ENCODE results near the gene SBF2.

Gene SBF2

DNA sequence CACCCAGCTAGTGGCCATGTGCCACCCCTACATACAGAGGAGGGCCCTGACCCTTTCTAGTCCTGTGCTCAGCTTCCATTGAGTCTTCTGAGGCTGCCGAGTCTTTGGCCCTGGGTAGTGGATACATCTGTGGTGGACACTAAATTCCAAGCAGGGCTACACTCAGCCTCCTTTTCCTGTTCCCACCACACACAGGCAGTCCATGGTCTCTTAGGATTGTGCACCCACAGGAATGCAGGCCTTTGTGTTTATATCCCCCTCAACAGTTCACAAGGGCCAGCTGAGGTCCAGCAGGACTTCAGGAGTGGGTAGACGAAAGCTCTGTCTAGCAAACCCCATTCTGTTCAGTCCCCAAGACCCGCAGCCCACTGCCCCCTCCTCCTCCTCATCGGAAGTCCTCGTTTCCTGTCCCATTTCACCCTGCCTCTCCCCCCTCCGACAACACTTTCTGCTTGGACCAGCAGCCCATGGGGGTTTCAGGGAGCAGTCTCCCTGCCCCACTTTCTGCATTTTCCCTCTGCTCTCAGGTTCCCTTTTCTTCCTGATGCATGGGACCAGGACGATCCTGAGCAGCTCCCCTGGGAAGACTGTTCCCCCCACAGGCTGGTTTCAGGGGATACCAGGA is 538.3 kb downstream of the SBF2 start:
- no peak for TF ChIP-seq TARDBP (IDR thresholded peaks at IDR 0.05)
- TF ChIP-seq ELF4 (IDR thresholded peaks at IDR 0.05), result no peak
- TF ChIP-seq FOXK2 (IDR thresholded peaks at IDR 0.05), result no peak
- no peak for TF ChIP-seq L3MBTL2 (conservative IDR thresholded peaks at IDR 0.05)
- TF ChIP-seq ZNF384 (IDR thresholded peaks at IDR 0.05), result no peak
- TF ChIP-seq SUZ12 (IDR thresholded peaks at IDR 0.05), result no peak
- TF ChIP-seq NFRKB (IDR thresholded peaks at IDR 0.05), result no peak
- TF ChIP-seq, protein P1, sequence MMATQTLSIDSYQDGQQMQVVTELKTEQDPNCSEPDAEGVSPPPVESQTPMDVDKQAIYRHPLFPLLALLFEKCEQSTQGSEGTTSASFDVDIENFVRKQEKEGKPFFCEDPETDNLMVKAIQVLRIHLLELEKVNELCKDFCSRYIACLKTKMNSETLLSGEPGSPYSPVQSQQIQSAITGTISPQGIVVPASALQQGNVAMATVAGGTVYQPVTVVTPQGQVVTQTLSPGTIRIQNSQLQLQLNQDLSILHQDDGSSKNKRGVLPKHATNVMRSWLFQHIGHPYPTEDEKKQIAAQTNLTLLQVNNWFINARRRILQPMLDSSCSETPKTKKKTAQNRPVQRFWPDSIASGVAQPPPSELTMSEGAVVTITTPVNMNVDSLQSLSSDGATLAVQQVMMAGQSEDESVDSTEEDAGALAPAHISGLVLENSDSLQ (IDR thresholded peaks at IDR 0.05), result no peak
- DNase-seq (ENCODE audit: extremely low spot score), result no peak
- ChIA-PET CTCF (interaction anchor here (0.7 kb wide), 1 partner anchor 611 kb away, joined by 3 read pairs; no protein-coding TSS in a partner anchor), POLR2A (no interaction called here)

DNA sequence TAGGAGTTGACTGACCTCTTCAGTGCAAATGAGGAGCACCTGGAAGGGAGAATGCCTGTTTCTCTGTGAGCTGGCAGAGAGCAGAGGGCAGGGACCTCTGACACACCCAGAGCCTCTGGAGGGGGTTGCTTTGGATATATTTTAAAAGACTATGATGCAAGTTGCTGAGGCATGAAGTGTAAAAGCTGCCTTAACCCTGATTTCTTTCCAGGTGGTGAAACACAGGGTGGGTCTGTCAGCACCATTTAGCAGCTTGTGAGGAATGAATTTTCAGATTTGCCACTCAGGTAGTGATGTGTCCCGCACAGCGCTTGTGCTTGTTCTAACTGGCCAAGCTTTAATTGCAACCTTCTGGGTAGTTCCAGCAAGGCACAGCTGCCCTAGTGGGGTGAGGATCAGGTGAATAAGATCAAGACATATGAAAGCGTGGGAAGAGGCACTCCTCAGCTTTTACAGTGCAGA is 540.0 kb downstream of the SBF2 start:
- TF ChIP-seq ZNF384 (IDR thresholded peaks at IDR 0.05) (no peak), HDGF (IDR thresholded peaks at IDR 0.05; ENCODE audit: borderline replicate concordance) (no peak), ELF4 (IDR thresholded peaks at IDR 0.05) (no peak), FOXM1 (IDR thresholded peaks at IDR 0.05; ENCODE audit: borderline replicate concordance) (no peak), CTBP1 (IDR thresholded peaks at IDR 0.05; ENCODE audit: borderline replicate concordance) (no peak), SUZ12 (IDR thresholded peaks at IDR 0.05) (no peak), BHLHE40 (IDR thresholded peaks at IDR 0.05; ENCODE audit: borderline replicate concordance) (no peak), FOXK2 (IDR thresholded peaks at IDR 0.05) (no peak), FOXA1 (IDR thresholded peaks at IDR 0.05) (no peak), TARDBP (IDR thresholded peaks at IDR 0.05) (no peak), SP1 (IDR thresholded peaks at IDR 0.05) (no peak), L3MBTL2 (conservative IDR thresholded peaks at IDR 0.05) (no peak), ARNT (IDR thresholded peaks at IDR 0.05) (no peak), LEF1 (IDR thresholded peaks at IDR 0.05; ENCODE audit: borderline replicate concordance) (no peak), NFRKB (IDR thresholded peaks at IDR 0.05) (no peak)
- TF ChIP-seq, protein P1 (IDR thresholded peaks at IDR 0.05), result no peak
- CTCF ChIA-PET, result interaction anchor here (1.0 kb wide), 1 partner anchor 550 kb away, joined by 3 read pairs; no protein-coding TSS in a partner anchor
- POLR2A ChIA-PET, result no interaction called here
- no peak for DNase-seq (ENCODE audit: extremely low spot score)

DNA sequence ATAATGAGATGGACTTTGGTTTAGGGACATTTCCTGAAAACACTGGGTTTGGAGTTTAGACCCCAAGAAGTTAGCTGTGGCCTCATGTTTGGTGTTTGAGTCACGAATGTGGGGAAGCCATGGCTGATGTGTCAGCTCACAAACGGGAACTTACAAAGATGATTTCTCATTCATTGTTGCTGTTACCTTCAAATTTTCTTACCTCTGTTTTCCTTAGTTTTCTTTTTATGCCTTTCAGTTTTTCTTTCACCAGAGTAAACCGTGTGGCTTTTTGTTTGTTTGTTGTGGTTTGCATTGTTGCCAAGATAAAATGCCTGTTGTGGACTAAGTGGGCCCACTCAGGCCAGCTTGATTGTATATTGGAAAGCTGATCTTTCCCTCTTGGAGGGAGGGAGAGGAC is 541.0 kb downstream of the SBF2 start:
- ChIA-PET POLR2A (no interaction called here), CTCF (no interaction called here)
- no peak for DNase-seq (ENCODE audit: extremely low spot score)
- no peak for TF ChIP-seq TARDBP (IDR thresholded peaks at IDR 0.05)
- TF ChIP-seq LEF1 (IDR thresholded peaks at IDR 0.05; ENCODE audit: borderline replicate concordance), result no peak
- TF ChIP-seq FOXA1 (IDR thresholded peaks at IDR 0.05), result no peak
- no peak for TF ChIP-seq FOXK2 (IDR thresholded peaks at IDR 0.05)
- no peak for TF ChIP-seq HDGF (IDR thresholded peaks at IDR 0.05; ENCODE audit: borderline replicate concordance)
- no peak for TF ChIP-seq SUZ12 (IDR thresholded peaks at IDR 0.05)

DNA sequence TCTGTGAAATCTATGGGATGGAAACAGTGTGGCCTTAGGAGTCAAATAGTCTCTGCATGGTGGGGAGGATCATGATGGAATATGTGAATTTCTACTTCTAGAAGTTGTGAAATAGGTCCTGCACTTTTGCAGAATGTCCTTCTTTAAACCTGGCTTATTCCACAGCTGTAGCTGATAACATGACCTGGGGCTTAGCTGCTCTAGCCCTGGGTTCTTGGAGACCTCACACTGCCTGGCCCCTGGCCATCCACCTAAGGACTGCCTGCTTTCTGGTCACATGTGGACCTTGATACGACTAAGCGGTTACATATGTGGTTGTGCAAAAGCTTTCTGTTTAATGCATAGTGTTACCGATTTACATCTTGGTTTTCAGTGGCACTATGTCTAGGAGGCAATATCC is 541.9 kb downstream of the SBF2 start:
- ChIA-PET POLR2A (no interaction called here), CTCF (no interaction called here)
- no peak for DNase-seq (ENCODE audit: extremely low spot score)
- TF ChIP-seq ZNF384 (IDR thresholded peaks at IDR 0.05), result no peak
- TF ChIP-seq NFRKB (IDR thresholded peaks at IDR 0.05), result no peak
- no peak for TF ChIP-seq FOXM1 (IDR thresholded peaks at IDR 0.05; ENCODE audit: borderline replicate concordance)
- no peak for TF ChIP-seq CTBP1 (IDR thresholded peaks at IDR 0.05; ENCODE audit: borderline replicate concordance)
- TF ChIP-seq, protein P1 (IDR thresholded peaks at IDR 0.05), result no peak
- TF ChIP-seq HDGF (IDR thresholded peaks at IDR 0.05; ENCODE audit: borderline replicate concordance), result no peak
- no peak for TF ChIP-seq SP1 (IDR thresholded peaks at IDR 0.05)
- TF ChIP-seq SUZ12 (IDR thresholded peaks at IDR 0.05), result no peak
- no peak for TF ChIP-seq FOXA1 (IDR thresholded peaks at IDR 0.05)
- TF ChIP-seq TARDBP (IDR thresholded peaks at IDR 0.05), result no peak
- no peak for TF ChIP-seq BHLHE40 (IDR thresholded peaks at IDR 0.05; ENCODE audit: borderline replicate concordance)
- no peak for TF ChIP-seq ARNT (IDR thresholded peaks at IDR 0.05)

DNA sequence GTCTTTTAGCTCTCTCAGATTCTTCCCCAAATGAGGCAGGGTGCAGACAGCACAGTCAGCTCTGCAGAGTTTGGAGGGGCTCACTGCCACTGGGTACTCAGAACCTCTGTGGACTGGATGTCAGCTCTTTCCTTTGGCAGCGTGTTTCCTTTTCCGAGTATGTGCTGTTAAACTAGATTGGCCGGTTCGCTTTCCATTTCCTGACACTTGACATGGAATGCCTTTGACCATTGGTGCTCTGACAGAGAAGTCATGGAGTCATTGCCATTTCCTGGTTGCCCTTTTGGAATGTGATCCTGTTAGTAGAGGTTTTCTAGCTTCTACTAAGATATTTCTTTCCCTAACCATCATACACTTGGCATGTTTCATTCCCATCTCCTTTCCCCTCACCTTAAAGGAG is 543.5 kb downstream of the SBF2 start:
- ChIA-PET POLR2A (no interaction called here), CTCF (interaction anchor here (0.6 kb wide), 1 partner anchor 292 kb away, joined by 8 read pairs; no protein-coding TSS in a partner anchor)

DNA sequence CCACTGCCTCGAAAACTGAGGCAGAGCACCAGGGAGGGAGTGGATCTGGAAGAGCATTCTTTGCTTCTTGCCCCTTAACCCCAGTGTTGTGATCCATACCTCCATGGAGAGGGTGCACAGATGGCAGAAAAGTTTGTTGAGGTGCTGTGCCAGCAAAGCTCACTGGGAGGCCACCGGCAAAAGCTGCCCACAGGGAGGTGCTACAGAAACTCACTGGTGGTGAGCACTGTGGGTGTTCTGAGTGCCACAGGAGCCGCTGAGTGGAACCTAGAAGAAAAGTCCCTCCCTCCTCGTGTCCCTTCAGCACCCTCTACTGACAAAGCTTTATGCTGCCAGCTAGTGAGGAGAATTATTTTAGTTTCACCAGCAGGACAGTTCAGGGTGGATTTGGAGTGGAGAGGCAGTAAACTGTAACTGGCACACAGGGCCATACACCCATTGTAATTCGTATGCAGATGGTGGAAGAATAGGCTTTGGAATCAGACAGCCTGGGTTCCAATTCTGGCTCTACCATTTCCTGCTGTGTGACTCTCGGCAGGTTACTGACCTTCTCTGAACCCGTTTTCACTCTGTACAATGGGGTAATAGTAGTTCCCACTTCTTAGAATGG is 545.6 kb downstream of the SBF2 start:
- CTCF ChIA-PET, result interaction anchor here (0.9 to 1.6 kb wide), 3 partner anchors 128 to 142 kb away, joined by 3 to 4 read pairs (median 4); no protein-coding TSS in a partner anchor

More for the DNA sequence above, 543.5 kb downstream of the SBF2 start:
- TF ChIP-seq ELF4 (IDR thresholded peaks at IDR 0.05) (no peak), HDGF (IDR thresholded peaks at IDR 0.05; ENCODE audit: borderline replicate concordance) (no peak), L3MBTL2 (conservative IDR thresholded peaks at IDR 0.05) (no peak), BHLHE40 (IDR thresholded peaks at IDR 0.05; ENCODE audit: borderline replicate concordance) (no peak), ARNT (IDR thresholded peaks at IDR 0.05) (no peak), FOXK2 (IDR thresholded peaks at IDR 0.05) (no peak), FOXA1 (IDR thresholded peaks at IDR 0.05) (no peak), FOXM1 (IDR thresholded peaks at IDR 0.05; ENCODE audit: borderline replicate concordance) (no peak), TARDBP (IDR thresholded peaks at IDR 0.05) (no peak)
- no peak for DNase-seq (ENCODE audit: extremely low spot score)

More for the DNA sequence above, 545.6 kb downstream of the SBF2 start:
- no peak for TF ChIP-seq SP1 (IDR thresholded peaks at IDR 0.05)
- POLR2A ChIA-PET, result interaction anchor here (0.6 to 1.1 kb wide), 2 partner anchors 11 to 229 kb away, joined by 3 to 4 read pairs; no protein-coding TSS in a partner anchor
- peak; percentile 65 for DNase-seq (ENCODE audit: extremely low spot score)

Data from HEK293T (cell line).